HFFc6 (cell line): ENCODE data around the gene FZD4. TPM values are rescaled to one million over a fixed set of nuclear protein-coding genes. Genes with fewer than 3 reads are reported as not detected.
"Not testable (repeated sequence)": the region's sequence is repeated elsewhere in the genome, so short reads cannot be mapped to it uniquely, and the experiment has no call there.

Experiments
- DNase-seq: peaks from one replicate; pipeline ENCODE4 v3.0.0-alpha.2; 2018
- H3K27ac Mint-ChIP-seq: 2 replicates; pipeline ENCODE4 v1.8.0; 2020; ENCODE audit warnings: mild to moderate bottlenecking, mixed read lengths
- H3K27me3 Mint-ChIP-seq: 2 replicates; pipeline ENCODE4 v1.8.0; 2021; ENCODE audit warnings: mild to moderate bottlenecking, moderate library complexity, mixed read lengths; ENCODE audit not compliant: insufficient read depth
- H3K36me3 Mint-ChIP-seq: 2 replicates; pipeline ENCODE4 v1.8.0; 2021; ENCODE audit warnings: low read depth, mixed read lengths
- H3K4me1 Mint-ChIP-seq: 2 replicates; pipeline ENCODE4 v1.8.0; 2020; ENCODE audit warnings: low read depth, mixed read lengths
- H3K4me3 Mint-ChIP-seq: 2 replicates; pipeline ENCODE4 v1.8.0; 2020; ENCODE audit warnings: mild to moderate bottlenecking, moderate library complexity, mixed read lengths
- H3K9me3 Mint-ChIP-seq: 2 replicates; pipeline ENCODE4 v1.8.0; 2020; ENCODE audit warnings: mild to moderate bottlenecking, mixed read lengths
- CTCF ChIP-seq: fragments of 200-600 bp; sonication (generic); IDR thresholded peaks from 2 replicates; pipeline ENCODE4 v1.5.0; 2021; ENCODE audit warnings: antibody characterized with exemption, mild to moderate bottlenecking
- total RNA-seq, 6 experiments: library from RNA; stranded (reverse); fragmentation: NEBNext Ultra II Directional; extraction: Animal tissue kit (Norgen Biotek cat#: 25700); gene quantifications; 2 replicates in 1 of 6; 3 replicates in 5 of 6; pipeline ENCODE4 v1.2.3, GENCODE V29; 2021

The FZD4 gene
- total RNA-seq, 6 experiments from 2014 or later: 11.0 to 13.8 (median 12.7) TPM

GRCh38 chr11:86938900-86939880 is 16.0 kb downstream of the FZD4 start:
- H3K27me3 Mint-ChIP-seq: peaks cover 3% of the 10 kb centered on the region; the same call in 1 of the 2 replicates
- 0 out of 2 replicates have a peak, but pooled peaks cover 4% of the 10 kb centered on the region for H3K36me3 Mint-ChIP-seq
- peak; percentile 60 for DNase-seq
- no peaks in the 10 kb centered on the region for H3K9me3 Mint-ChIP-seq
- H3K4me1 Mint-ChIP-seq: peaks cover 64% of the 10 kb centered on the region
- peak; percentile 85 for TF ChIP-seq CTCF
- peak overlapping the region; percentile 77; the same call in 1 of the 2 replicates for H3K4me3 Mint-ChIP-seq
- H3K27ac Mint-ChIP-seq: peak overlapping the region; percentile 84; the same call in 1 of the 2 replicates

- Mint-ChIP-seq H3K27me3 (peaks cover 3% of the 10 kb centered on the region), H3K36me3 (no peaks in the 10 kb centered on the region), H3K27ac (no peak overlapping the region; the same call in 1 of the 2 replicates), H3K4me3 (no peak overlapping the region), H3K4me1 (peaks cover 73% of the 10 kb centered on the region), H3K9me3 (no peaks in the 10 kb centered on the region)
- DNase-seq: no peak
- no peak for TF ChIP-seq CTCF
Observed at GRCh38 chr11:86938203-86938899, 16.8 kb downstream of the FZD4 start.

GRCh38 chr11:86937193-86937806 is 17.9 kb downstream of the FZD4 start:
- H3K27ac Mint-ChIP-seq, H3K36me3 Mint-ChIP-seq, H3K4me3 Mint-ChIP-seq, H3K27me3 Mint-ChIP-seq, DNase-seq, H3K9me3 Mint-ChIP-seq: not testable (repeated sequence)
- H3K4me1 Mint-ChIP-seq: peaks cover 81% of the 10 kb centered on the region

GRCh38 chr11:86934926-86935579 is 20.1 kb downstream of the FZD4 start:
- Mint-ChIP-seq H3K4me1 (peaks cover 81% of the 10 kb centered on the region), H3K4me3 (no peak overlapping the region), H3K9me3 (no peaks in the 10 kb centered on the region), H3K36me3 (no peaks in the 10 kb centered on the region), H3K27ac (no peak overlapping the region), H3K27me3 (peaks cover 5% of the 10 kb centered on the region)
- TF ChIP-seq CTCF: no peak
- no peak for DNase-seq

- no peaks in the 10 kb centered on the region for H3K9me3 Mint-ChIP-seq
- no peak for DNase-seq
- peaks cover 77% of the 10 kb centered on the region for H3K4me1 Mint-ChIP-seq
- H3K36me3 Mint-ChIP-seq: no peaks in the 10 kb centered on the region
- no peak for TF ChIP-seq CTCF
- peak overlapping the region; percentile 55; the same call in 1 of the 2 replicates for H3K27ac Mint-ChIP-seq
- H3K27me3 Mint-ChIP-seq: peaks cover 5% of the 10 kb centered on the region
- no peak overlapping the region for H3K4me3 Mint-ChIP-seq
Observed at GRCh38 chr11:86934582-86934900, 20.7 kb downstream of the FZD4 start.
